ENCODE results near the gene RNF111. TPM values are rescaled to one million over a fixed set of nuclear protein-coding genes. Genes with fewer than 3 reads are reported as not detected.

The RNF111 gene
- total RNA-seq, 1 donor from 2014 or later: 35.3 TPM

DNA sequence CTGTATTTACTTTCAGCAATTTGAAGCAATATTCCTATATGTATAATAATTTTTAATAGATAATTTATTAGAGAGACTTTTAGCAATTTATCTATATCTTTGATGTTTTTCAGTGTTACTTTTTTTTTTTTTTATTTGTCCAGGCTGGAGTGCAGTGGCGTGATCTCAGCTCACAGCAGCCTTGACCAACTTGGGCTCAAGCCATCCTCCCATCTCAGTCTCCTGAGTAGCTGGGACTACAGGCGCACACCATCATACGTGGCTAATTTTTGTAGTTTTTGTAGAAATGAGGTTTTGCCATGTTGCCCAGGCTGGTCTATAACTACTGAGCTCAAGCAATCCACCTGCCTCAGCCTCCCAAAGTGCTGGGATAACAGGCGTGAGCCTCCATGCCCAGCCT is 28.7 kb upstream of the RNF111 start:
- no peaks in the 10 kb centered on the region for H3K4me1 ChIP-seq
- ATAC-seq: no peak
- TF ChIP-seq, protein P1, sequence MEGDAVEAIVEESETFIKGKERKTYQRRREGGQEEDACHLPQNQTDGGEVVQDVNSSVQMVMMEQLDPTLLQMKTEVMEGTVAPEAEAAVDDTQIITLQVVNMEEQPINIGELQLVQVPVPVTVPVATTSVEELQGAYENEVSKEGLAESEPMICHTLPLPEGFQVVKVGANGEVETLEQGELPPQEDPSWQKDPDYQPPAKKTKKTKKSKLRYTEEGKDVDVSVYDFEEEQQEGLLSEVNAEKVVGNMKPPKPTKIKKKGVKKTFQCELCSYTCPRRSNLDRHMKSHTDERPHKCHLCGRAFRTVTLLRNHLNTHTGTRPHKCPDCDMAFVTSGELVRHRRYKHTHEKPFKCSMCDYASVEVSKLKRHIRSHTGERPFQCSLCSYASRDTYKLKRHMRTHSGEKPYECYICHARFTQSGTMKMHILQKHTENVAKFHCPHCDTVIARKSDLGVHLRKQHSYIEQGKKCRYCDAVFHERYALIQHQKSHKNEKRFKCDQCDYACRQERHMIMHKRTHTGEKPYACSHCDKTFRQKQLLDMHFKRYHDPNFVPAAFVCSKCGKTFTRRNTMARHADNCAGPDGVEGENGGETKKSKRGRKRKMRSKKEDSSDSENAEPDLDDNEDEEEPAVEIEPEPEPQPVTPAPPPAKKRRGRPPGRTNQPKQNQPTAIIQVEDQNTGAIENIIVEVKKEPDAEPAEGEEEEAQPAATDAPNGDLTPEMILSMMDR (IDR thresholded peaks at IDR 0.05): no peak
- no peaks in the 10 kb centered on the region for H3K27me3 ChIP-seq
- no peak overlapping the region for H3K4me3 ChIP-seq
- intact Hi-C loops (cut with DNase I): no loop called here
- DNase-seq: no peak
- no peaks in the 10 kb centered on the region for H3K9me3 ChIP-seq
- H3K36me3 ChIP-seq: no peaks in the 10 kb centered on the region
- no peak overlapping the region for H3K27ac ChIP-seq

DNA sequence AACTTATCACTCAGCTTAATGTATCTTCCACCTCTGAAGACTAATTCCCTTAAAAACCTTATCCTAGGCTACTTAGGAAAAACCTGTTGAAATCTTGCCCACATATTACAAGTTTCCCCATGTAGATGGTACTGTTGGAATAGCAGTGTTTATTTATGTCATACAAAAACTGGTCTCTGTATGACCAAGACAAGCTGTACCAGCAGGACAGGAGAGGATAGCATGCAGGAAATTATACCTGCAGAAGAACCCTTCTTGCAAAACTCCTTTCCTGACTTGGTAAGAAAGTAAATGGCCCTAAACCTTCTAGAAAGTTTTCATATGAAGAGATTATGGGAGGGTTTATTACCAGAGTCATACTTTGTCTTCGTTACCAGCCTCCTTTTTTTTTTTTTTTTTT is 25.3 kb upstream of the RNF111 start:
- TF ChIP-seq, protein P1 (IDR thresholded peaks at IDR 0.05): no peak
- intact Hi-C loops (cut with DNase I): loop anchor here (10.0 kb wide), 1 partner anchor 533 kb away; no protein-coding TSS in a partner anchor
- DNase-seq: no peak
- Histone ChIP-seq H3K4me1 (no peaks in the 10 kb centered on the region), H3K27me3 (no peaks in the 10 kb centered on the region), H3K36me3 (no peaks in the 10 kb centered on the region), H3K4me3 (no peak overlapping the region), H3K27ac (no peak overlapping the region), H3K9me3 (no peaks in the 10 kb centered on the region)
- ATAC-seq: no peak

DNA sequence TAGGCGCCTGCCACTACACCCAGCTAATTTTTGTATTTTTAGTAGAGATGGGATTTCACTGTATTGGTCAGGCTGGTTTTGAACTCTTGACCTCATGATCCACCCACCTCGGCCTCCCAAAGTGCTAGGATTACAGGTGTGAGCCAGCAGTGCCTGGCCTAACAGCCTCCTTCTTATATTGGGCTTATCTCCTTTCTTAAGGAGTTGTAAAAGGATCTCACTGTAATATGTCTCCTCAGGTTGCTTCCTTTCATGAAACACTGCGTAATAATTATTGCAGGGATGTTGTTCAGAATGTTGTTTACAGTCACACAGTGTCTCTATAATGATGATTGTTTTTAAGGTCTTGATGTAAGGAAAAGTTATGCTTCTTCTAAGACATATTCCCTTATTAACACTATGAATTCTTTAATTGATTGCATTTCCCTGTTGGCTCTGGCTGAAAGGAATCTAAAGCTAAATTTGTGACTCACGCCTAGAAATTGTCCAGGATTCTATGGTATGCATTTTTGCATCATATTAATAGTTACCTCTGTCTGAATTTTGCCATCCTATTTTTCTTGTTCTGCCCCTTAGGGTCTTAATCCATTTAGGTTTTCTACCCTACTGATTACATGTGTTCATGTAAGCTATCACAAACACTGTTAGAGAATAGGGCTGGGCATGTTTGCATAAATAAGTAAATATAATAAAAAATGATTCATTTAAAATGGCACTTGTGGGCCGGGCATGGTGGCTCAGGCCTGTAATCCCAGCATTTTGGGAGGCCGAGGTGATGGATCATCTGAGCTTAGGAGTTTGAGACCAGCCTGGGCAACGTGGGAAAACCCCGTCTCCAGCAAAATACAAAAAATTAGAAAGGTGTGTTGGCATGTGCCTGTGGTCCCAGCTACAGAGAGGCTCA is 24.5 kb upstream of the RNF111 start:
- TF ChIP-seq, protein P1 (IDR thresholded peaks at IDR 0.05): no peak
- intact Hi-C loops (cut with DNase I): loop anchor here (10.0 kb wide), 1 partner anchor 532 kb away; no protein-coding TSS in a partner anchor
- DNase-seq: no peak
- Histone ChIP-seq H3K36me3 (no peaks in the 10 kb centered on the region), H3K9me3 (no peaks in the 10 kb centered on the region), H3K27ac (no peak overlapping the region), H3K27me3 (no peaks in the 10 kb centered on the region), H3K4me3 (no peak overlapping the region), H3K4me1 (no peaks in the 10 kb centered on the region)
- ATAC-seq: no peak

DNA sequence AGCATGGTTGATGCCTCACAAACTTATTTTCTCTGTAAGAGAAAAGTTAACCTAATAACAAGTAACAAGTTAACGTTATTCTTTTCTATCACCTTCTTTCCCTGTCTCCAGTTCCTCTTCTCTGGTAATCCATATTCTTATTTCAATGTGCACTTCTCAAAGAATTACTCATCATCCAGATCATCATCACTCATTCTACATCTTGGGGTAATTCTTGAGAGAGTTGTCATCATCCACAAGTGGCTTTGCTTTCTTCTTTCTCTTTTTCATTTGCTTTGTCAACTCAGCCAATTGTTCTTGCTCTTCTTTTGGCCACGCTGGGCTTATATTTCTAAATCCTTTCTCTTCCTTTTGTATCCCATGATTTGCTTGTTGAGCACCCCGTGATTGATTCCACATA is 20.8 kb upstream of the RNF111 start:
- H3K27me3 ChIP-seq: no peaks in the 10 kb centered on the region
- H3K9me3 ChIP-seq: no peaks in the 10 kb centered on the region
- H3K4me3 ChIP-seq: no peak overlapping the region
- DNase-seq (no peak), ATAC-seq (no peak)
- intact Hi-C loops (cut with DNase I): loop anchor here (10.0 kb wide), 1 partner anchor 528 kb away; no protein-coding TSS in a partner anchor
- no peaks in the 10 kb centered on the region for H3K4me1 ChIP-seq
- TF ChIP-seq, protein P1 (IDR thresholded peaks at IDR 0.05): no peak
- H3K36me3 ChIP-seq: no peaks in the 10 kb centered on the region
- no peak overlapping the region for H3K27ac ChIP-seq

DNA sequence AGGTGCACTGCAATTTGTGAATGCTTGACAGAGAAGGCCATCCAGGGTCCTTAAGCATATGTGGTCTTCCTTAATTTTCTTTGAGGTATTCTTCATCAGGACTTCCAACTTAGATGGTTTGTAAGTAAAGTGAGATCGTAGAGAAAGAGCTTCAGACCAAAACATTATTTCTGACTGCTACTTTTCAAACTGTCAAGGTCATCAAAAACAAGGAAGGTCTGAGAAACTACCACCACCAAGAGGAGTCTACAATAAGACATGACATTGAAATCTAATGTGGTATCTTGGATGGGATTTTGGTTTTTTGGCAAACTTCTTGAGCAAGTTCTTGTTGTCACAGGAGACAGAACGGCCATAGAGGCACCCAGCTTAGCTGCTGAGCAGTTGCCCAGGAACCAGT is 20.0 kb upstream of the RNF111 start:
- H3K27me3 ChIP-seq: no peaks in the 10 kb centered on the region
- H3K9me3 ChIP-seq: no peaks in the 10 kb centered on the region
- no peak overlapping the region for H3K4me3 ChIP-seq
- ATAC-seq (no peak), DNase-seq (no peak)
- no peaks in the 10 kb centered on the region for H3K36me3 ChIP-seq
- no peak overlapping the region for H3K27ac ChIP-seq
- H3K4me1 ChIP-seq: no peaks in the 10 kb centered on the region
- intact Hi-C loops (cut with DNase I): loop anchor here (10.0 kb wide), 1 partner anchor 527 kb away; no protein-coding TSS in a partner anchor
- TF ChIP-seq, protein P1 (IDR thresholded peaks at IDR 0.05): no peak

All from upper lobe of right lung (tissue), 1 donor.